PC-3 (cell line): ENCODE measurements around the gene HACD4.

Source experiments
- EZH2 ChIP-seq: fragments of 300-600 bp; sonication (generic); IDR thresholded peaks from one replicate; pipeline ENCODE4 v1.6.1; 2017; ENCODE audit warnings: antibody characterized with exemption, mild to moderate bottlenecking, low read length; ENCODE audit not compliant: unreplicated experiment
- TF ChIP-seq, protein P1 (sequence below): fragments of 300-600 bp; sonication (generic); conservative IDR thresholded peaks from 2 replicates; pipeline ENCODE4 v1.5.1; 2017; ENCODE audit warnings: antibody characterized with exemption, low read depth, mild to moderate bottlenecking, low read length

DNA sequence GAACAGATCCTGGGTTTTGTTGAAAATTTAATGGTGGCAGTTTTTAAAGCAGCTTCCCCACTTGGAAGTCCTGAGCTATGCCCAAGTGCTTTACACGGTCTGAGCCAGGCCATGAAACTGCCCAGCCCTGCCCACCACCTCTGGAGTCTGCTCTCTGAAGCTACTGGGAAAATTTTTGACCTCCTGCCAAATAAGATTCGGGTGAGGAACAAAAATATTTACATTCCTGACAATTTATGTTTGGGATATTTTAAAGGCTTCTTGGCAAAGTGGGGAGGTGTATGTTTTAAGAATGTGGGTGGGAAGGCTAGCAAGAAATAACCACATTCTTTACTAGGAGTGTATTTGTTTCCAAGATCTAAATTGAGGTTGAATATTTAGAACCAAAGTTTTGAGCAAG lies 50.0 kb downstream of the HACD4 start:
- TF ChIP-seq, protein P1, sequence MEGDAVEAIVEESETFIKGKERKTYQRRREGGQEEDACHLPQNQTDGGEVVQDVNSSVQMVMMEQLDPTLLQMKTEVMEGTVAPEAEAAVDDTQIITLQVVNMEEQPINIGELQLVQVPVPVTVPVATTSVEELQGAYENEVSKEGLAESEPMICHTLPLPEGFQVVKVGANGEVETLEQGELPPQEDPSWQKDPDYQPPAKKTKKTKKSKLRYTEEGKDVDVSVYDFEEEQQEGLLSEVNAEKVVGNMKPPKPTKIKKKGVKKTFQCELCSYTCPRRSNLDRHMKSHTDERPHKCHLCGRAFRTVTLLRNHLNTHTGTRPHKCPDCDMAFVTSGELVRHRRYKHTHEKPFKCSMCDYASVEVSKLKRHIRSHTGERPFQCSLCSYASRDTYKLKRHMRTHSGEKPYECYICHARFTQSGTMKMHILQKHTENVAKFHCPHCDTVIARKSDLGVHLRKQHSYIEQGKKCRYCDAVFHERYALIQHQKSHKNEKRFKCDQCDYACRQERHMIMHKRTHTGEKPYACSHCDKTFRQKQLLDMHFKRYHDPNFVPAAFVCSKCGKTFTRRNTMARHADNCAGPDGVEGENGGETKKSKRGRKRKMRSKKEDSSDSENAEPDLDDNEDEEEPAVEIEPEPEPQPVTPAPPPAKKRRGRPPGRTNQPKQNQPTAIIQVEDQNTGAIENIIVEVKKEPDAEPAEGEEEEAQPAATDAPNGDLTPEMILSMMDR: no peak
- TF ChIP-seq EZH2: no peak
